Urothelium cell line (cell line): ENCODE measurements around the gene PDE4D.

ENCODE experiments used
- DNase-seq: peaks from one replicate; pipeline ENCODE4 v3.0.0; 2011; ENCODE audit warnings: low spot score, mixed read lengths
- FAIRE-seq: peaks from 2 replicates; lab custom pipeline; 2011; peaks lifted over from hg19 to GRCh38; lab: Jason Lieb, UNC

PDE4D gene

DNA sequence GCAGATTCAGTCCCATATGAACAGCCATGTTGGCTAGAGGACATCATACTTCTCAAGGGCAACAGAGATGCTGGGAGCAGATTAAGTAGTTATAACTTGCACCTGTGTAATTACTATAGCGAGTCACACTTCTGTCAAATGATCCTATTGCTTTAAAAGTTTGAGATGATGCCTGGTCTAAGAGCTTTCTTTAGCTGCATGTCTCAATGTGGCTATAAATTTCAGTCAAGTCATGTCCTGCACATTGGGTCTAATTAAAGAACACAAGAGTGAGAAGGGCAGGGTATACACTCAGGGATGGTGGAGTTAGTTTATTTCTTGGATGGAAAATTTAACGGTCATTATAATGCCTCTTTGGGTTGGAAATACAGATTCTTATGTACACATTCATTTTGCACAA, 753.4 kb downstream of the PDE4D start:
- FAIRE-seq (no peak), DNase-seq (no peak)

GRCh38 chr5:59139695-59140094, 753.8 kb downstream of the PDE4D start:
- DNase-seq (no peak), FAIRE-seq (no peak)

DNA sequence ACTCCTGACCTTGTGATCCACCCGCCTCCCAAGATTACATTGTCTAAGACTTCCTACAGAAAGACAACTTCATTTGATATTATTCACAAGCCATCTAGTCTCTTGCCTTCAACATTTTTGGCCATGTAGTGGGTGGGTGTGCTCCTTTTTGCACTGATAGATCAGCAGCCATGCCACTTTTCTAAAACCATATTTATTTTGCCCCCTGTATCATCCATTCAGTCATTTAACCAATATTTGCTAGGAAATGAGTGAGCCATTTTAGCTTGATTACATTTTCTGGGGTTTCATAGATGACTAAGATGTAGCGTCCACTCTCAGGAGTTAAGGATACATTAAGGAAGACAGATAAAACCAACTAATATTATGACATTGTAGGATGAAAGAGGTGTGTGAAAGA, 755.0 kb downstream of the PDE4D start:
- no peak for DNase-seq
- no peak for FAIRE-seq

DNA sequence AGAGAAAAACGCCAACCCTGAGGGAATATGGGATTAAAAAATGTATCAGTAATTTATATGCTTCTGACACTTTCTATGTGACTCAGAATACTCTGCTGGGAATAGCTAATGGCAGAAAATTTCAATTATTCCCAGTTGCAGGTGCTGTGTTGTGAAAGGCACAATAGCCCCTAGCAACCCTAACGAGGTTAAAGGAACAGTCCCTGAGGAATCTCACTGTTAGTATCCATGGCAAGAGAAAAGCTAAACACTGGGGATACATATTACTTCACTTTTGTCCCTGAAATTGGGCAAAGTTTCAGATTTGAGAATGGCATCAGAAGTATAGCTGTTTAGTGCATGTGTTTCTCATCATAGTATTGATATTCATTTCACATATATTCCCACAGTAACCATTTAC, 755.7 kb downstream of the PDE4D start:
- no peak for DNase-seq
- FAIRE-seq: no peak

DNA sequence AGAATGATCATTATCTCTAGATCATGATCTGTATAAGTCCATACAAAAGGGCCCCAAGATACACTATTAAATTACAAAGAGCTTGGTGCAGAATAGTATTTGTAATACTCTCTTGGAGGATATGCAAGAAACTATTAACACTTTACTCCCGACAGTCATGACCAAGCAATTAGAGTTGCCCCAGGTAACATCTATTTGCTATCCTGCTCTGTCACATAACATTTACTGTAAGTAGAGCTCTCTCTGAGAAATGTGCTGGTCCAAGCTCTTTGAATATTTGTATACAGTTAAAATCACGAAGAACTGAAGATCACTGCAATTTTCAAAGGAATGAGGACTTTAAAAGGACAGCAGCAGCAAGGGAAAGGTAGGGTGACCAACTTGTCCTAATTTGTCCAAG, 757.0 kb downstream of the PDE4D start:
- no peak for DNase-seq
- FAIRE-seq: no peak

DNA sequence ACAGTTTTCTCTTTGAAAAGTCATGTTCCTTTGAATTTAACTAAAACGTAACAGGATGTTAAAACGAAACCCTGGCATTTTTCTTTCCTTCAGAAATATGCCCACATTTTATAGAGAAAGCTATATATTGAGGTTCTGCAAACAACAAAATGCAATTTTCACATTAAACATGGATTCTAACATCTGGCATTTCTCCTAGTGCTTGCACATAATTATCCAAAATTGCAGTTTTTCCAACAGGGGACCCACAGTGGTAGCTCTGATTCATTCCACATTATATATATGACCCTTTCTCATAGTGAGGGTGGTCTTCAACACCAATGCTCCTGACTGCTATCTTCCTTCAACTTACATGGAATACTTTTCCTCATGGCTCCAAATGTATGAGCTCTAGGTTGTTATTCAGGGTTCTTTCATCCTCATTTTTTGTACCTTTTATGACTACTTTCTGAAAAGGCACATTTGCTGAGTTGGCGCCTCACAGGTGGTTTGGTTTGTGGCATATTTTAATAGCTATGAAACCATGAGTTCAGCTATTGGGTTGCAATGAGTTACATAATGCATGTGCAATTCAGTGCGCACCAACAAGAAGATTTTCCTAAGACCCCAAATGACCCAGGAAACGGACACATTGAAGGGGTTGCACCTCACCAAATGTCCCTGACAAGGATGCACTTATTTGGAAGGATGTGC, 758.9 kb downstream of the PDE4D start:
- FAIRE-seq (no peak), DNase-seq (no peak)

DNA sequence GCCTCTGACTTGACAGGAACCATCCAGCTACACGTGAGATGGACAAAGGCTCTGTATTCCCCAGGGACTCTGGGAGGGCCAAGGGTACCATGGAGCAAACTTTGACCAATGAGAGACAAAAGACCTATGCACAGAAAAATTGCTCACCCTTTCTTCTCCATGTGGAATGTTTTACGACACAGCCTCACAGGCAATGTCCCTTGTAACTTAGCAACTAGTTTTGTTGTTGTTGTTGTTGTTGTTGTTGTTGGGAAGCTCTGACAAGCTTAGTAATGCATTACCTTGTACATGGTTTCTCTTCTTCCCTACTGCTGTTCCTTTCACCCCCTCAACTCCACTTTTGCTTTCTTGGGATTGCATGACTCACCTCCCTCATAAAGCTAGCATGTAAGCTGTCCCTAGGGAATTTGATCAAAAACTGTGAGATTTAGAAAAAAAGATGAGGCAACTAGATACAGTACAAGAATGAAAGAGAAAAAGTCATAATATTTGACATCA, 759.7 kb downstream of the PDE4D start:
- FAIRE-seq (no peak), DNase-seq (peak; percentile 56)

DNA sequence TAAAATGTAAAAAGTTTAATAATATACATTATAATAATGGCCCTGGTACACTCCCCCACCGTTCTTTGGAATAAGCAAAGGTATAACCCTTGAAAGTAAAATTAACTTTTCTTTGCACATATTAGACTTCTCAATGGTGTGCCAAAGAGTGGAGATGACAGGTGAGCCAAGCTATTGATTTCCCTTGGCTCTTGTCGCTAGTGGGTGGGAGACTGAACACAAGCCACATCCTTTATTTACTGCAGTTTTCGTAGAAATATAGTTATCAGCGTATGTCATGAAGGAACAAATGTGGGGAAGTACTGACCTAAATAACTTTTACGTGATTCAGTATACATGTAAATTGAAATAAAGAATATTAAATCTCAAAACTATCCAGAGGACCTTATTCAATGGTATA, 761.4 kb downstream of the PDE4D start:
- DNase-seq (no peak), FAIRE-seq (no peak)

- FAIRE-seq (no peak), DNase-seq (no peak)
Measured at GRCh38 chr5:59130431-59130830, 763.1 kb downstream of the PDE4D start.

- DNase-seq (no peak), FAIRE-seq (no peak)
Measured at GRCh38 chr5:59128646-59129290, 764.8 kb downstream of the PDE4D start.

- DNase-seq (no peak), FAIRE-seq (peak; percentile 55)
Measured at GRCh38 chr5:59126708-59127573, 766.6 kb downstream of the PDE4D start.

DNA sequence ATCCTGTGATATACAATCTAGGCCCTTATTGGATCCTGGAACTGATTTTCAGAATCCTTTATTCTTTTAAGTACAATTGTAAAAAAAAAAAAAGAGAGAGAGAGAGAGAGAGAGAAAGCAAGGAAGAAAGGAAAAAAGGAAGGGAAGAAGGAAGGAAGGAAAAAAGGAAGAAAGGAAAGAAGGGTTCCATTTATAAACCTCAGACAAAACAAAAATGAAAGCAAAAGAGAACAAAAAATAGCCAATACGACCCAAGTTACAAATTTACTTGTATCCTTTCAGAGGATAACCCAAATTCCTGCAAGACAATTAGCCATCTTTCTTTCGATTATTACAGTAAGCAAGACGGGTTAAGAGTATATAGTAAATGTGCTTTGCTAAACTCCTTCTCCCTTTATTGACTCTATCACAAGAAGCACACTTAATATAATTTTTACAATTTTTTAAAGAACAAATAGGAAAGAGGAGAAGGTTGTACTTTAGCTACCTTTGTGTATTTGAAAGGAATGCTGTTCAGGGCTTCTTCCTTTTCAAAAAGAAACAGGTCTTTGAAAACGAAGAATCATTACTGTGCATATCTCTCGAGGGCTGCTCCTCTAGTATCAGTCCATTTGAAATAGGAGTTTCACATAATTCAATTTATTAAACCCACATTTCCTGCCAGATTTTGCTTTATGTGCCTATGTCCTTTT, 767.4 kb downstream of the PDE4D start:
- no peak for DNase-seq
- no peak for FAIRE-seq

GRCh38 chr5:59125011-59125961, 768.2 kb downstream of the PDE4D start:
- DNase-seq (no peak), FAIRE-seq (no peak)

- DNase-seq (no peak), FAIRE-seq (no peak)
Measured at GRCh38 chr5:59123595-59124561, 769.6 kb downstream of the PDE4D start.

DNA sequence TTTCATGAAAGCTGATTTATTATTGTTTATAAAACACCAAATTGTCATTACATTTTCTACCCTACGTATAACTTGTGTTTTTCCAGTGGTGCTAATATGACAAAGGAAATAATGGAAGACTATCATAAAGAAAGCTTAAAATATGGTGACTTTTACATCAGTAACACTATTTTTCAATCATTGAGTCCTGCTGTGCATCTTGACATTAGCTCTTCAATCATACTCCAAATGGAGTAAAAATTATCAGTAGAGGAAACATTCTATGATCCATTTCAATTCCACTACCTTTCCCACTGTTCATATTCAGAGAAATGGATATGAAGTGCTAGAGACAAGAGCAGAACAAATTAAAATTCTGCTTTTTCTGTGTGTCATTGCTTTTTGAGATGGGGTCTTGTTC, 774.0 kb downstream of the PDE4D start:
- no peak for FAIRE-seq
- no peak for DNase-seq

DNA sequence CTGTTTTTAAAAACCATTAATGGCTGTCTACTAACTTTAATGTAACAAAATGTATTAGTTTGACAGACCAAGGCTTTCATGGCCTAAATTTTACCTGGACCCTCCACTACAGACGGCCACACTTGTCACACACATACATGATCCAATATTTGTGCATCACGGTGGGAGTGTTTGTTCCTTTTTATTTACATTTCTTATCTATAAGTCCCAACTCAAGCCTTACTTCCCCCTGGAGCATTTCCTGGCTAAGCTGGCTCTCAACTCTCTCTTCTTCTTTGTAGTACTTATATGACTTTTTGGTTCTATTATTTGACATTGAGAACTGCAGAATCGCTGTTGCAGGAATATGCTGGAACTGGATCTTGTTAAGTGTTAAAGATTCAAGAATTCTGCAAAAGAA, 776.2 kb downstream of the PDE4D start:
- FAIRE-seq: no peak
- DNase-seq: no peak

- no peak for DNase-seq
Measured at GRCh38 chr5:59116231-59116865, 777.2 kb downstream of the PDE4D start.

GRCh38 chr5:59115345-59115744, 778.2 kb downstream of the PDE4D start:
- FAIRE-seq: no peak

More at GRCh38 chr5:59116231-59116865, 777.2 kb downstream of the PDE4D start:
- no peak for FAIRE-seq

More at GRCh38 chr5:59115345-59115744, 778.2 kb downstream of the PDE4D start:
- DNase-seq: no peak
